22Rv1 (cell line): Measurements from ENCODE around the gene INAFM2.

ENCODE experiments used
- ZFX ChIP-seq: fragments of 450-650 bp; IDR thresholded peaks from 2 replicates; pipeline ENCODE4 v1.6.1; 2017; ENCODE audit warnings: antibody characterized with exemption, borderline replicate concordance
- TF ChIP-seq, protein P1 (sequence below): fragments of 450-650 bp; IDR thresholded peaks from 2 replicates; pipeline ENCODE4 v1.5.1; 2017; ENCODE audit warnings: mild to moderate bottlenecking

- TF ChIP-seq, protein P1, sequence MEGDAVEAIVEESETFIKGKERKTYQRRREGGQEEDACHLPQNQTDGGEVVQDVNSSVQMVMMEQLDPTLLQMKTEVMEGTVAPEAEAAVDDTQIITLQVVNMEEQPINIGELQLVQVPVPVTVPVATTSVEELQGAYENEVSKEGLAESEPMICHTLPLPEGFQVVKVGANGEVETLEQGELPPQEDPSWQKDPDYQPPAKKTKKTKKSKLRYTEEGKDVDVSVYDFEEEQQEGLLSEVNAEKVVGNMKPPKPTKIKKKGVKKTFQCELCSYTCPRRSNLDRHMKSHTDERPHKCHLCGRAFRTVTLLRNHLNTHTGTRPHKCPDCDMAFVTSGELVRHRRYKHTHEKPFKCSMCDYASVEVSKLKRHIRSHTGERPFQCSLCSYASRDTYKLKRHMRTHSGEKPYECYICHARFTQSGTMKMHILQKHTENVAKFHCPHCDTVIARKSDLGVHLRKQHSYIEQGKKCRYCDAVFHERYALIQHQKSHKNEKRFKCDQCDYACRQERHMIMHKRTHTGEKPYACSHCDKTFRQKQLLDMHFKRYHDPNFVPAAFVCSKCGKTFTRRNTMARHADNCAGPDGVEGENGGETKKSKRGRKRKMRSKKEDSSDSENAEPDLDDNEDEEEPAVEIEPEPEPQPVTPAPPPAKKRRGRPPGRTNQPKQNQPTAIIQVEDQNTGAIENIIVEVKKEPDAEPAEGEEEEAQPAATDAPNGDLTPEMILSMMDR: no peak
- no peak for TF ChIP-seq ZFX
Measured at GRCh38 chr15:40298216-40298935, 25.1 kb upstream of the INAFM2 start.
